ENCODE data around the gene MAN2B2.

DNA sequence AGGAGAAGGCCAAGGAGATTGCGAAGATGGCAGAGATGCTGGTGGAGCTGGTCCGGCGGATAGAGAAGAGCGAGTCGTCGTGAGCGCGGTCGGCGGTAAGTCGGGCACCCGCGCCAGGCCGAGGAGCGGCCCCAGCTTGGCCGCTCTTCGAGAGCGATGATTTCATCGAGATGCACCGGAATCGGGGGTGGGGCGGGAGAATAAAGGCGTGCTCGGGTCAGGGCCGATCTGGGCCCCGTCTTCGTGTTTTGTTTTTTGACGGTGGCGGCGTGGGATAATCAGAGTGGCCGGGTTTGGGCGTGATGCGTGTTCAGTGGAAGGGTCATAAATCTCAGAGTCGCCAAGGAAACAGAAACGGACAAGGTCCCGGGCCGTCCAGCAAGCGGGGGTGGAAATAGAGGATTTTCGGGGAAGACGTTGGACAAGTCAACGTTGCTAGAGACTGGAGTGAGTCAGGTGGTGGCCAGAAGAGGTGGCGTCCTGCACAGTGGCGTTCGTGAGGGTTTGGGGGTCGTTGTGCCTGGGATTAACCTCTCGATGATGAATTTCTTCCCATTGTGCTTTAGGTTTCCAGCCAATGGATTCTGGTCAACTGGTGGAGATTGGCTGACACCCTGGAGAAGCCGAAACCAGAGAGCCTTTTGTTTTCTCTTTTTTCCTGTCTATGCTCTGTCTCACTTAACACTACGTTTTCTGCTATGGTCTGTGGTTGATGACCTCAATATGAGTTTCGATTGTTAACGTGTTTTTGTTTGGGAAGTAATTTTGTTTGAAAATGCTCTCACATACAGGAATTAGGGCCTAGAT lies 66.4 kb downstream of the MAN2B2 start:
- TF ChIP-seq POLR2A (IDR thresholded peaks at IDR 0.05; ENCODE audit: low read depth, low read length) (no peak; the same call in 1 of the 2 replicates), FOS (IDR thresholded peaks at IDR 0.05; ENCODE audit: low read depth, low read length) (no peak), CTCF (conservative IDR thresholded peaks at IDR 0.05; ENCODE audit: low read depth, low read length) (no peak), CHD1 (IDR thresholded peaks at IDR 0.05; ENCODE audit: low read depth, low read length) (no peak), SMC3 (IDR thresholded peaks at IDR 0.05; ENCODE audit: low read depth, low read length) (no peak), RFX5 (IDR thresholded peaks at IDR 0.05; ENCODE audit: low read depth, low read length) (no peak), MXI1 (IDR thresholded peaks at IDR 0.05; ENCODE audit: borderline replicate concordance, low read depth, low read length) (peak; percentile 69; the same call in 1 of the 2 replicates), NFE2L2 (IDR thresholded peaks at IDR 0.05; ENCODE audit: low read depth, low read length) (no peak)
- TF ChIP-seq, protein P1, sequence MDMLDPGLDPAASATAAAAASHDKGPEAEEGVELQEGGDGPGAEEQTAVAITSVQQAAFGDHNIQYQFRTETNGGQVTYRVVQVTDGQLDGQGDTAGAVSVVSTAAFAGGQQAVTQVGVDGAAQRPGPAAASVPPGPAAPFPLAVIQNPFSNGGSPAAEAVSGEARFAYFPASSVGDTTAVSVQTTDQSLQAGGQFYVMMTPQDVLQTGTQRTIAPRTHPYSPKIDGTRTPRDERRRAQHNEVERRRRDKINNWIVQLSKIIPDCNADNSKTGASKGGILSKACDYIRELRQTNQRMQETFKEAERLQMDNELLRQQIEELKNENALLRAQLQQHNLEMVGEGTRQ (IDR thresholded peaks at IDR 0.05; ENCODE audit: low read depth, low read length) = no peak

Measured in IMR-90 (cell line).